Brain microvascular endothelial cell (primary cell): ENCODE results near the gene PKIB.

Experiments used
- DNase-seq: peaks from one replicate; pipeline ENCODE4 v3.0.0-alpha.2; 2020
- H3K27ac ChIP-seq: fragments of 250-450 bp; sonication (Bioruptor Pico); 2 replicates; pipeline ENCODE4 v1.5.1; 2020; ENCODE audit warnings: mild to moderate bottlenecking, moderate library complexity
- H3K27me3 ChIP-seq: fragments of 250-450 bp; sonication (Bioruptor Pico); replicated peaks from 2 replicates; pipeline ENCODE4 v1.5.1; 2020; ENCODE audit warnings: mild to moderate bottlenecking
- H3K36me3 ChIP-seq: fragments of 250-450 bp; sonication (Bioruptor Pico); replicated peaks from 2 replicates; pipeline ENCODE4 v1.5.1; 2020; ENCODE audit warnings: mild to moderate bottlenecking
- H3K4me3 ChIP-seq: 2 replicates; pipeline ENCODE4 v1.5.1; 2011; ENCODE audit warnings: low read depth, mild to moderate bottlenecking, control low read depth, low read length, moderate library complexity
- CTCF ChIP-seq: IDR thresholded peaks from 2 replicates; pipeline ENCODE4 v1.5.1; 2011; ENCODE audit warnings: low read depth, mild to moderate bottlenecking, moderate library complexity, low read length, control low read depth, inconsistent platforms; ENCODE audit errors: missing control alignments
- in situ Hi-C: cut with HindIII; loops from 2 replicates; pipeline ENCODE4 v1.10.0; 2017; ENCODE audit warnings: low sequenced_read_pairs, low pct_ligation_motif_present

Gene PKIB

GRCh38 chr6:122621638-122622037 lies 11.4 kb downstream of the PKIB start:
- no peak for DNase-seq
- no peak for TF ChIP-seq CTCF
- Histone ChIP-seq H3K4me3 (no peak overlapping the region), H3K27ac (no peak overlapping the region), H3K27me3 (no peaks in the 10 kb centered on the region), H3K36me3 (no peaks in the 10 kb centered on the region)
- in situ Hi-C loops = no loop called here

- Histone ChIP-seq H3K36me3 (no peaks in the 10 kb centered on the region), H3K27ac (no peak overlapping the region), H3K4me3 (no peak overlapping the region), H3K27me3 (no peaks in the 10 kb centered on the region)
- no peak for TF ChIP-seq CTCF
- in situ Hi-C loops = no loop called here
- no peak for DNase-seq
Observed at GRCh38 chr6:122622479-122622878, 12.3 kb downstream of the PKIB start.

GRCh38 chr6:122623279-122623678 lies 13.1 kb downstream of the PKIB start:
- Histone ChIP-seq H3K4me3 (no peak overlapping the region), H3K36me3 (no peaks in the 10 kb centered on the region), H3K27ac (no peak overlapping the region), H3K27me3 (no peaks in the 10 kb centered on the region)
- TF ChIP-seq CTCF = no peak
- DNase-seq = no peak
- in situ Hi-C loops = no loop called here

- Histone ChIP-seq H3K27ac (no peak overlapping the region), H3K4me3 (no peak overlapping the region), H3K27me3 (no peaks in the 10 kb centered on the region), H3K36me3 (no peaks in the 10 kb centered on the region)
- TF ChIP-seq CTCF = no peak
- DNase-seq = no peak
- in situ Hi-C loops = no loop called here
Observed at GRCh38 chr6:122624853-122625252, 14.6 kb downstream of the PKIB start.

GRCh38 chr6:122628714-122629113 lies 18.5 kb downstream of the PKIB start:
- Histone ChIP-seq H3K27ac (no peak overlapping the region), H3K36me3 (no peaks in the 10 kb centered on the region), H3K27me3 (no peaks in the 10 kb centered on the region), H3K4me3 (no peak overlapping the region)
- no peak for TF ChIP-seq CTCF
- DNase-seq = no peak
- in situ Hi-C loops = no loop called here

- no peak for TF ChIP-seq CTCF
- DNase-seq = no peak
- Histone ChIP-seq H3K36me3 (no peaks in the 10 kb centered on the region), H3K4me3 (no peak overlapping the region), H3K27me3 (no peaks in the 10 kb centered on the region), H3K27ac (no peak overlapping the region)
- in situ Hi-C loops = no loop called here
Observed at GRCh38 chr6:122631571-122632249, 21.5 kb downstream of the PKIB start.
